SK-N-SH (cell line): ENCODE data around the gene MTG1. TPM values are rescaled to one million over a fixed set of nuclear protein-coding genes. Genes with fewer than 3 reads are reported as not detected.

Experiments used
- CTCF ChIA-PET: fragments of 300-600, 350-600 bp; formaldehyde crosslinking; extraction: SDS; loops from one replicate; lab custom pipeline; 2021; lab: Yijun Ruan, JAX
- POLR2A ChIA-PET: fragments of 350-600 bp; sonication (Branson Sonifier 250); formaldehyde crosslinking; extraction: SDS; loops from one replicate; lab custom pipeline; 2020; ENCODE audit warnings: antibody characterized with exemption, inconsistent platforms; lab: Yijun Ruan, JAX
- DNase-seq: peaks from one replicate; pipeline ENCODE4 v3.0.0; 2012
- H2AFZ ChIP-seq: fragments of 200-600 bp; sonication (generic); 2 replicates; pipeline ENCODE4 v1.8.1; 2016; ENCODE audit warnings: antibody characterized with exemption, mild to moderate bottlenecking, low read depth
- H3F3A ChIP-seq: fragments of 200-600 bp; sonication (generic); replicated peaks from 2 replicates; pipeline ENCODE3; 2016; ENCODE audit warnings: antibody characterized with exemption, mild to moderate bottlenecking; ENCODE audit not compliant: insufficient read depth
- H3K27ac ChIP-seq, 2 experiments: fragments of 200-500 bp in 1 of 2; fragments of 200-600 bp in 1 of 2; sonication (Bioruptor generic) in 1 of 2; sonication (generic), shearing (Covaris generic) in 1 of 2; 2 replicates each; pipeline versions ENCODE4 v1.5.1 to v1.6.1; 2014 to 2016; ENCODE audit warnings: low read depth in 2 of 2, inconsistent platforms in 1 of 2, low read length in 1 of 2, mild to moderate bottlenecking in 1 of 2, mixed read lengths in 1 of 2
- H3K27me3 ChIP-seq: fragments of 200-600 bp; sonication (generic), shearing (Covaris generic); 2 replicates; pipeline ENCODE4 v1.6.1; 2016; ENCODE audit warnings: mixed run types; ENCODE audit not compliant: insufficient read depth
- H3K36me3 ChIP-seq, 2 experiments: fragments of 200-500 bp in 1 of 2; fragments of 200-600 bp in 1 of 2; sonication (Bioruptor generic) in 1 of 2; sonication (generic) in 1 of 2; replicated peaks in 1 of 2; 2 replicates each; pipeline versions ENCODE3 to v1.5.1; 2014 to 2016; ENCODE audit warnings: low read length in 1 of 2, mild to moderate bottlenecking in 1 of 2; ENCODE audit not compliant: insufficient read depth in 2 of 2, control insufficient read depth in 1 of 2
- H3K4me1 ChIP-seq, 2 experiments: fragments of 200-500 bp in 1 of 2; fragments of 200-600 bp in 1 of 2; sonication (Bioruptor generic) in 1 of 2; sonication (generic), shearing (Covaris generic) in 1 of 2; 2 replicates each; pipeline versions ENCODE4 v1.5.1 to v1.6.1; 2014 to 2016; ENCODE audit warnings: low read depth in 1 of 2, low read length in 1 of 2, mixed run types in 1 of 2; ENCODE audit not compliant: insufficient read depth in 2 of 2, control insufficient read depth in 1 of 2
- H3K4me2 ChIP-seq: fragments of 200-600 bp; sonication (generic), shearing (Covaris generic); 2 replicates; pipeline ENCODE4 v1.6.1; 2017; ENCODE audit warnings: mixed run types
- H3K4me3 ChIP-seq, 2 experiments: fragments of 200-500 bp in 1 of 2; fragments of 200-600 bp in 1 of 2; sonication (Bioruptor generic) in 1 of 2; sonication (generic), shearing (Covaris generic) in 1 of 2; 2 replicates each; pipeline versions ENCODE4 v1.5.1 to v1.8.1; 2014 to 2016; ENCODE audit warnings: low read depth in 2 of 2, inconsistent platforms in 1 of 2, low read length in 1 of 2, mild to moderate bottlenecking in 1 of 2, mixed read lengths in 1 of 2, moderate library complexity in 1 of 2
- H3K79me2 ChIP-seq: fragments of 200-600 bp; sonication (generic); 2 replicates; pipeline ENCODE4 v1.8.1; 2017; ENCODE audit warnings: mild to moderate bottlenecking; ENCODE audit not compliant: insufficient read depth
- H3K9ac ChIP-seq: fragments of 200-600 bp; sonication (generic); 2 replicates; pipeline ENCODE4 v1.6.1; 2017; ENCODE audit warnings: mixed run types
- H3K9me2 ChIP-seq: fragments of 200-600 bp; sonication (generic); 2 replicates; pipeline ENCODE4 v1.6.1; 2017; ENCODE audit warnings: mixed run types
- H3K9me3 ChIP-seq: fragments of 200-600 bp; sonication (generic); 2 replicates; pipeline ENCODE4 v1.6.1; 2017; ENCODE audit warnings: mixed run types, mild to moderate bottlenecking, moderate library complexity
- H4K20me1 ChIP-seq: fragments of 200-600 bp; sonication (generic); 2 replicates; pipeline ENCODE4 v1.6.1; 2017; ENCODE audit warnings: mild to moderate bottlenecking, mixed run types; ENCODE audit not compliant: insufficient read depth
- CTCF ChIP-seq: fragments of 200-600 bp; sonication (generic); IDR thresholded peaks from 2 replicates; pipeline ENCODE4 v1.6.1; 2017; ENCODE audit warnings: antibody characterized with exemption, mild to moderate bottlenecking, moderate library complexity
- EZH2phosphoT487 ChIP-seq: fragments of 200-600 bp; sonication (generic); IDR thresholded peaks from 2 replicates; pipeline ENCODE4 v1.6.1; 2017; ENCODE audit warnings: low read depth, mixed run types, mild to moderate bottlenecking, antibody characterized with exemption, moderate library complexity, borderline replicate concordance
- FOXJ3 ChIP-seq: sonication (generic); formaldehyde crosslinking; IDR thresholded peaks from 2 replicates; pipeline ENCODE4 v1.5.1; 2020; ENCODE audit warnings: mild to moderate bottlenecking, missing genetic modification reagents
- GABPA ChIP-seq: IDR thresholded peaks from 2 replicates; pipeline ENCODE4 v1.4.0; 2012; ENCODE audit warnings: low read depth, mild to moderate bottlenecking
- GATA2 ChIP-seq: sonication (generic); formaldehyde crosslinking; IDR thresholded peaks from 2 replicates; pipeline ENCODE4 v1.5.0; 2020; ENCODE audit warnings: mild to moderate bottlenecking, missing genetic modification reagents
- IRF3 ChIP-seq: fragments of 150-350 bp; IDR thresholded peaks from 2 replicates; pipeline ENCODE4 v1.6.1; 2016; ENCODE audit warnings: mild to moderate bottlenecking, low read depth, low read length
- JUND ChIP-seq: IDR thresholded peaks from 2 replicates; pipeline ENCODE4 v1.4.0; 2012
- MEF2A ChIP-seq: IDR thresholded peaks from 2 replicates; pipeline ENCODE4 v1.4.0; 2012; ENCODE audit warnings: low read depth, borderline replicate concordance
- TAF1 ChIP-seq: IDR thresholded peaks from 2 replicates; pipeline ENCODE4 v1.6.1; 2012; ENCODE audit warnings: low read depth, mild to moderate bottlenecking, low read length, moderate library complexity, borderline replicate concordance
- TEAD4 ChIP-seq: IDR thresholded peaks from 2 replicates; pipeline ENCODE4 v1.4.0; 2012; ENCODE audit warnings: mild to moderate bottlenecking, borderline replicate concordance; ENCODE audit not compliant: insufficient read depth
- USF2 ChIP-seq: fragments of 150-350 bp; IDR thresholded peaks from 2 replicates; pipeline ENCODE4 v1.6.1; 2017; ENCODE audit warnings: antibody characterized with exemption, low read length, low read depth, borderline replicate concordance
- WGBS: methylation state at CpG from one replicate; pipeline ENCODE4 v1.1.6; 2017; ENCODE audit warnings: low lambda C conversion rate; 5-methylcytosine and 5-hydroxymethylcytosine counted together
- polyA plus RNA-seq, 3 experiments: library from polyadenylated mRNA; depleted of rRNA; stranded (reverse); fragments of >200 nt; gene quantifications; 2 replicates each; pipeline ENCODE4 v1.2.3, GENCODE V29; 2012

The MTG1 gene
- polyA plus RNA-seq, 1 of the 3 experiments (the other 2 are of a cell fraction), result 86.4 TPM

DNA sequence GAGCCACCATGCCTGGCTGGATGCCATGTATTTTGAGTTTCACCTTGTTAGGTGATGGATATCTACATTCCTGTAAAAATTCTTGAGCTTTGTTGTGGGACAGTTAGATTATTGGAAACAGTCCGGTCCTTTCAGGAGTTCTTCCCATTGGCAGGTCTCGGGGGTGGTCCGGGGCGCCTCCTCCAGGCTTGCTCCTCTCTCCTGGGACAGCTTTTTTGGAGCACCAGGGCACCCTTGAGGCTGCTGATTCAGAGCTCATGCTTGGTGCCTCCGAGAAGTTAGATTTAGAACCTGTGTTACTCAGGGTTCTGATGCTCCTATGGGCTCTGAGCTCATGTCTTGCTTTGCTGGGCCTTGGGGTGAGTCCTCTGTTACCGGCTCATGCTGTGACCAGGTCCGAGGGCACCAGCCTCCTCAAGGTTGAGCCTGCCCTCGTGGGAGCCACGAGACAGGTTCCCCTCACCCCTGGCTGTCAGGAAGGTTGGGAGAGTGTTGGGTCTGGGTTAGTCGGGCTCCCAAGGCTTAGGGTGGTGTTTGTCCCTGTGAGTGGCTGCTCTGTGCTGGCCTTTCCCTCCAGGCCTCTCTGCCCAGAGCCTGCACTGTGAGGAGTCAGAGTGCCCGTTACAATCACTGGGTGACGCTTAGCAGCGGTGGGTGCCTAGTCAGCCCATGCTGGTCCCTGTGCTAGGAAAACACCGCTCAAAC is 24.5 kb downstream of the MTG1 start:
- Histone ChIP-seq H3F3A (no peaks in the 10 kb centered on the region), H3K36me3 (peaks cover 10 to 30% of the 10 kb centered on the region in 2 experiments), H2AFZ (no peak overlapping the region), H3K4me2 (no peak overlapping the region), H3K27ac (no peak overlapping the region), H3K79me2 (peaks cover 3% of the 10 kb centered on the region; the same call in 1 of the 2 replicates), H3K9me3 (no peaks in the 10 kb centered on the region), H3K4me1 (no peaks in the 10 kb centered on the region; a peak in 1 of 4 replicates), H3K4me3 (no peak overlapping the region), H3K9me2 (no peaks in the 10 kb centered on the region), H3K9ac (no peak overlapping the region), H3K27me3 (no peaks in the 10 kb centered on the region), H4K20me1 (peaks cover 20% of the 10 kb centered on the region; the same call in 1 of the 2 replicates)
- TF ChIP-seq MEF2A, result no peak
- no peak for TF ChIP-seq EZH2phosphoT487
- TF ChIP-seq GABPA, result no peak
- no peak for TF ChIP-seq FOXJ3
- TF ChIP-seq TAF1, result no peak
- no peak for TF ChIP-seq GATA2 (CRISPR knock-in tag)
- no peak for TF ChIP-seq IRF3
- TF ChIP-seq USF2, result no peak
- no peak for TF ChIP-seq TEAD4
- TF ChIP-seq JUND, result no peak
- no peak for TF ChIP-seq CTCF
- CTCF ChIA-PET, result no interaction called here
- no peak for DNase-seq
- POLR2A ChIA-PET, result no interaction called here
- 96% methylated on average over 10 of the region's 14 CpGs for WGBS
